GM19099 (cell line): Measurements from ENCODE around the gene PTPRN2.

ENCODE experiments used
- POLR2A ChIP-seq: IDR thresholded peaks from 3 replicates; pipeline ENCODE4 v1.6.1; 2011; ENCODE audit warnings: low read depth; ENCODE audit not compliant: insufficient read length; ENCODE audit errors: extremely low read depth

The PTPRN2 gene

DNA sequence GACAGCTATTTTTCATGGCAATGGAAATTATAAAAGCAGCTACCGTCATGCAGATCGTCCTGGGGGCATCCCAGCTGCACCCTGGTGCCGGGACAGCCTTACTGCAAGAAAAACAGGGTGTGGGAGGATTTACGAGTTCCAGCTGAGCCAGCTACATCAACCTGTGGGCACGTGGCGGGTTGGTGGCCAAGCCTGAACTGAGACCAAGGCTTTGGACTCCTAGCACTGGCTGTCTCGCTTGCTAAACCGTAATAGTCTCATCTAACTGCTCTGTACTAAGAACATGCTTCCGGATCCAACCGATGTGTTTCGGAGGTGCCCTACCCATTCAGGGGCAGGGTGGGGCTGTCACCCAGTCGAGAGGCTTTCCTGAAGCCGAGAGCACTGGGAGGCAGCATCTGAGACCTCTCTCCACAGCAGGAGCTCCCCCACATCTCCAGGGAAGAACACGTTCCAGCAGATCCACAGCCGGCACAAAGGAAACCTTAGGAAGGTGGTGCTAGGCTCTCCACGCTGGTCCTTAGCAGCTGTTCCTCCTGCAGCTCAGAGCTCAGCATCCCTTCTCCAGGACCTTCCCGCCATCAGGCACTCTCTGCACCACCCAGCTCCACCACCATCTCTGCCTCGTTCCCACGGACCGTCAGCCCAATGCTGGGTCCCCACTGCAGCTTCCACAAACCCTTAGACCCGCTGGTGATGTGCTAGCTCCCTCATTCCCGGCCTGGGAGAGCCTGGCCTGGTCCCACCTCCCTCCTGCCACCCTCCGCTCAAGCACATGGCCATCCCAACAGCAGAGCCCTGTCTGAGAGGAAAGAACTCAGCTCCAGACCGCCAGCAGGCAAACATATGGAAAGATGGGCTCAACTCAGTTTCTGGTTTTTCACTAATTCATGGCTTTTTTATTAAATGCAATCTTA lies 158.5 kb downstream of the PTPRN2 start:
- no peak for TF ChIP-seq POLR2A

DNA sequence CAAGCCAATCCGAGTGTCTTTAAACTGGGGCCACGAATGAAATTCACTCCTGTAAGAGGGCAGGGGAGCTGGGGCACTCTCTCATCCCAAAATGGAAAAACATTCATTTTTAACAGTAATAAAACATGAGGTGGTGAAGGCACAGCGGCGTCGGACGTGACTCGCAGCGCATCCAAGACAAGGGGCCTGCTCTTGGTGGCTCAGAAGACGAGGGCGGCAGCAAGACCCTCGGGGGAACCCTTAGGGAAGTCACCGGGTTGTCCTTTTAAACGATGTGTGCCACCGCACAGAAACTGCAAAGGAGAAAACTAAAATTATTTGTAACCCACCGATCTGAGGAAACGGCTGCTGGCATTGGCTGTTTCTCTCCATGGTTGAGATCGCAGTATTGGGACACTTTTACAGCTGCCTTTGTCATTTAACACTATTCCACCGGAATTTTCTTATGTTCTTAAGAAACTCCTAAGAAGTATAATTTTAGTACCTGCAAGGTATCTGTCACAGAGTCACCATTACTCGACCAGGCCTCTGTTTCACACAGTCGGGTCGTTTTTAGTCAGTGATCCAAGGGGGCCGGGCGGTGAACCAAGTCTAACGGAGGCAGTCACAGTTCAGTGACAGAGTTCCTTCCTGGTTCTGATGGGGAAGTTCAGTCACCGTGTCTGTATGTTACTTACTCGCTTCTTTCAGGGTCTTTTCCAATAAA lies 159.3 kb downstream of the PTPRN2 start:
- TF ChIP-seq POLR2A = no peak

DNA sequence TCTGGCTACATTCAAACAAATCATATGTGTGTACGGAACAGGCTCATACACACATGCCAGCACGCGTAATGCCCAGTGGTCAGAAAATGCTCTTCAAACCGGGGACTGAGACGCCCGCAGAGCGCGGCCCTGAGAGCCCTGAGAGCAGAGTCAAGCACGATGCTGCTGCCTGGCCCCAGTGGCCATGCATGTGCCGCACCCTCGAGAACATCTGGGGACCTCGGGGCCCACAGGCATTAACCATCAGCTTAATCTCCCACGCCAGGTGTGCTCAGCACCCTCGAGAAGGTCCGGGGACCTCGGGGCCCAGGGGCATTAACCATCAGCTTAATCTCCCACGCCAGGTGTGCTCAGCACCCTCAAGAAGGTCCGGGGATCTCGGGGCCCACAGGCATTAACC lies 163.1 kb downstream of the PTPRN2 start:
- no peak for TF ChIP-seq POLR2A

DNA sequence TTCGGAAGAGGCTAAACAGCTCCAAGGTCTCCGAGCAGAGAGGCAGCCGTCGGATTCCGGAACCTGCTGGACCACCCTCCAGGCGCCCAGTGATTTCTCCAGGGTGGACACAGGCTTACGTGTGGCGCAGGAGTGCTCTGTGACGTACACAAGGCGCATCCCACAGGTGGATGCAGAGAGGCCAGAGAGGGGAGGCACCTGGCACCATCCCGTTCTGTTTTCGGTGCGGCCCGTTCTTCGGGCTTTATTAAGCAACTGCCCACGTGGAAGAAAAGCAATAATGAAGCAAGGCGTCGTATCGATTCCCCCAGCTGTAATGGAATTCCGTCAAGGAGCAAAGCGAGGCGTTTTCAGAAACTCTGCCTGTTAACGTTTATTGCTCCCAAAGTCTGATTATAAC lies 163.6 kb downstream of the PTPRN2 start:
- TF ChIP-seq POLR2A = no peak

DNA sequence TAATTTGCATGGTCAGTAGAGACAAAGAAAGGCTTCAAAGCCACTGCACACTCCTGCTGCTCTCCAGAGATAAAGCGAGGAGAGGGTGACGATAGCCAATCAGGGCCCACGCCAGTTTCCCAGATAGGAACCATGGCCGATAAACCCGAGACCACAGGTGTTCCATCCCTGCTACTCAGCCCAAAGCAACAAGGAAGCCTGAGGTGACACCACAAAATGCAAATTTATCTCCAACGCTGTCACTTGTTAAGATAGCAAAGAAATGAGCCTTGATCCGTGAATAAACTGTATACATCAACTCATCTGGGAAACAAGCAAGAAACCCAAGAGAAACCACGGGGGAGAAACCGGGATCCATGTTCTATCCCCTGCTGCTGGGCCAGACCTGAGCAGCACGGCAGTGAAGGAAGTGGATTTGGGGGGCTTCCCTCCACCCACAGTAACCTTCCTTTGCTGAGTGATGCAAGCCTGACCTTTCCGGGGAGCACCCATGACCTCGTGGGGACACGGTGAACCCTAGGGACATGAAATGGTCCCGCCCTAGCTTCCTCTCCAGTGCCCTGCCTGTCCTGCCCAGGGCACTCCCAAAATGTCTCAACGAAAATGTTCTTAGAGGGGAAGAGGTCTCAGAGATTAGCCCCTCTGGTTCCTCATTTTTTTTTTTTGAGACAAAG lies 164.6 kb downstream of the PTPRN2 start:
- TF ChIP-seq POLR2A = no peak

DNA sequence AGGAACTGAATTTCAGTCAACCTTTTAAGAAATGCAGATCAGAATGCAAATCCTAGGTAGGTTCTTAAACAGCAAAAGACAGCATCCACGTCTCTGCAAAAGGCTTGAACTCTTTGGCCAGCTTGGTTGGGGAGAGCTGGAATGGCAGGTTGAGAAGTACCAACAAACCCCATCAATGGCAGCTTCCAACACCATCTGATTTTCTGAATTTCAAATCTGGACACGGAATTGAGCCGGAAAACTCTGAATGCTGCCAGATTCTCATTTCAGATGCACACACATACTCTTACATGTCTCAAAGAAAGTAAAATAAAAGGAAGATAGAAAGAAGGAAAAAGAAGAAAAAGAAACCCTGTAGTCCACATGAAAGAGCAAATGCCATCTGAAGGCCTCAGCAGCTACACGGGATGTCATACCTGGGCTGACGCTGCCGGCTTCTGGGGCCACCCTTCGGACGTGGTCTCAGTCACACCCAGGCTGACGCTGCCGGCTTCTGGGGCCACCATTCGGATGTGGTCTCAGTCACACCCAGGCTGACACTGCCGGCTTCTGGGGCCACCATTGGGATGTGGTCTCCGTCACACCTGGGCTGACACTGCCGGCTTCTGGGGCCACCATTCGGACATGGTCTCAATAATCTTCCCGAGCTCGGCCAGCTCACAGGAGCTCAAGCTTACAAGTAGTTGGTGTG lies 165.3 kb downstream of the PTPRN2 start:
- TF ChIP-seq POLR2A = no peak

DNA sequence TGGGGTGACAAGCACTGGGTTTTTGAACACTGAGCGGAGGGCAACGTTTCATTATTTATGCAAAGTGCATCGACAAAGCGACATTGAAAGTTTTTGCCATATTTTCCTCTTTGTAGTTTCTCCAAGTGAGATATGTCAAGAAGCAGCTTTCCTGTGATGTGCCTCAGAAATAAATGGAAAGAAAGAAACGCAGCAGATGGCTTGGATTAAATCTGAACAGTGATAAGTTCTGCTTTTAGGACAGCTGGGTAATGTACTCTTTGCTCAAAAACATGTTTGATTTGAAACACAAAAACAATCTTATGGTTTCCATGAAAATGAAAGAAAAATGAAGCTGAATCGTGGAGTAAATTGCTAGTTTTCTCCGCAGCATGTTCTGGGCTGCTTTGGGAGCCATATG lies 166.3 kb downstream of the PTPRN2 start:
- no peak for TF ChIP-seq POLR2A

DNA sequence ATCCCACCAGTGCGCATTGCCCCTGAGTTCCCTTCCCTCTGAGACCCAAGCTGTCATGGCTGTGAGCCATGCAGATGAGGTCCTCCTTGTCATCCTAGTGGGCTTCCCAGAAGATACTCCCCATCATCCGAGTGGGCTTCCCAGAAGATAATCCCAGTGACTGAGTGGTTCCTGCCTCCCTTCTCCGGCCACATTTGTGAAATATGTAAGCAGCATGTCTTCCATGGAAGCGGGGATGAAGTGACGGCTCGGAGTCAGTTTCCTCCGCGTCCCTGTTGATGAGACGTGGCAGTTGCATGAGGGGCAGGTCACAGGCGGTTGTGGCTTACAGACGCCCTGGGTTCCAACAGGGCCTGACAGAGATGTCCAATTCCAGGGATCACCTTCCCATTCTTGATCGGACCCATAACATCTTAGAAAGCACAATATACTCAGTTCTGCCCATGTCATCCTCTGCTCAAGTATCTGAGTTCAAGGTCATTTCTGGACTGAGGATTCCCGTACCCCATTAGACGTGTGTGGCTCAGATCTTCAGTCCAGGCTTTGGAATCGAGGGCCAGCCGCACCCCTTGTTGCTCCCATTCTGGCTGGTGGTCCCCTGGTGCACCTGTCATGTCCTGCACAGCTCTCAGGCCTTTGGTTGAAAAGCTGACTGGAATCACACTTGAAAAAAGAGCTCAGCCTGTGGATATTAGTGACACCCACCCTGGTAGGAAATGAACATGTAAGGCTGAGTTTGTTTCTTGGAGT lies 166.9 kb downstream of the PTPRN2 start:
- no peak for TF ChIP-seq POLR2A

DNA sequence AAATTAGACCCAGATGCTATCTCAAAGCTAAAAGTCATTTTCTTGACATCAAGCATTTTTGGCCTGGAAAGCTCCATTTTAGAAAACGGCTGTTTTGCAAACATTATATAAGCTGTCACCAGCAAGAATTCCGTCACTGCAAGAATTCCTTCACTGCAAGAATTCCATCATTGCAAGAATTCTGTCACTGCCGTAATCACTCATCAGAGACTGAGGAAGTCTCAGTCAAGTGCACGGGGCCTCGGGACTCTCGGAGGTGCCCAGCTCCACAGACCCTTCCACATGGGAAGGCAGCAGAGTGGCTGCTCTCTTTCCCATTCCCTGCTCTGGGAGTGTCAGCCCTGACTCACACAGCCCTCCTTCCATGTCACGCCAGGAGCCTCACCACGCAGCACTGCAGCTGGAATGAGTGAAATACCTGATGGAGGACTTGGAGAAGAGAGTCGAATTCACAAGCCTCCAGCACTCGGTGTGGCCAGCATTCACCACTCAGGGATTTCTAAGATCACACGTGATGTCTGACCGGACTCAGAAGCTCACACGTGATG lies 168.3 kb downstream of the PTPRN2 start:
- TF ChIP-seq POLR2A = no peak

DNA sequence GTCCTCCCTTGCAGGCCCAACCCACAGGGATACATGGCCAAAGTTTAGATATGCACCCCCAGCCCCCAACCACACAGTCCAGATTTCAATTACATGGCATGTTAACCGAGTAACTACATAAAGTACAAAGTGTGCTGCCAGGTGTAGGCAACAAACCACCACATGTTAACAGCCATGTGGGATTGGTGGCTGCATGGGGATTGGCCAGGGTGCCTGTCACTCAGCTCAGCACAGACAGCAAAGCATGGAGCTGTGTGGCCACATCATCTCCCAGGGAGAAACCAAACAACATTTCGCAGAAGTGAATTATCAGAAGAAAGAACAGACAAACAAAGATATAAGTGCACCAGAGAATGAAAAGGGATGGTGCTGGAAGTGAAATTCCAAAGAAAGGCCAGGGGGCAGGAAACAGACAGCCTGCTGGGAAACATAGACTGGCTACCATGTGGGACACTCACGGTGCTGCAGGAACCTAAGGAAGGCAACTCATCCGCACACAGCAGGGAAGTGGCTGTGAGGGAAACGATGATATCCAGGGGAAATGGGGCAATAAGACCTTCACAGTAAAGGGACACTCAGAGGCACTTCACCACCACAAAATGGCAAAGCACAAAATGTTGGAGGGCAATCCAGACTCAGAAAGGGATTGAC lies 171.2 kb downstream of the PTPRN2 start:
- TF ChIP-seq POLR2A = no peak

DNA sequence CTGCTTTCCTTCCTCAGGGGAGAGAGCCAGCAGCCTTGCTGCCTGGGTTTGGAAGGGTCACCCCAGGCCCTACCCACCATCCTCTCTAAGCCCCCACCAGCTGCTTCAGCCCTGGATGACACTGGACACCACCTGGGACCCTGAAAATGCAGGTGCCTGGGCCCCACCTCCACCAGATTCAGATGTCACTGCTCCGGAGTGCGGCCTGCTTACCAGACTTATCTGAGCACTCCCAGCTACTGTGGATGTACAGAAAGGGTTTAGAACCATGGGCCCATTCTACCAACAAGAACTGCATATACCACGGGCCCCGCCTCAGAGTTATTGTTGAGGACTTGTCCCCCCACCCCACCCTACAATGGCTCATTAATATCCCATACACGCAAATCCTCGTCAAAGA lies 172.3 kb downstream of the PTPRN2 start:
- TF ChIP-seq POLR2A = no peak

DNA sequence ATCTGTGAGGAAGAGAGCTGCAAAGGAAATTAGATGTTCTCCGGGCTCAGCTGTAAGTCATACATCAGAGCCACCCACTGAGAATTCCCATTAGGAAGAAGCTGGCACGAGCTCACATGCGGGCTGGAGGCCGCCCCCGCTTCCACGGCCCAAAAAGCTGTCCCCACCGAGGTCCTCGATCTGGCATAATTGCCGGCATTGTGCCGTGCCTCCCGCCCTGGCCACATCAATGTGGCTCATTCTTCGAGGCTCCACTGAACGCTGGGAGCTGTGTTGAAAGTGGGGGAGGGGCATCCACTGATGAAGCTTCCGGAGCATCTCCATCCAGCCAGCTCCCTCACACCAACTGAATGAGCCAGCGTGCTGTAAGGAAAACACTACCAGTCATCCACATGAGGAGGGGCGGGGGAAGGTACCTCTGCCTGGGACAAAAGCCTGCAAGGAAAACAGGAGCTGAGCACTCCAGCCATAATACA lies 173.1 kb downstream of the PTPRN2 start:
- TF ChIP-seq POLR2A = no peak

DNA sequence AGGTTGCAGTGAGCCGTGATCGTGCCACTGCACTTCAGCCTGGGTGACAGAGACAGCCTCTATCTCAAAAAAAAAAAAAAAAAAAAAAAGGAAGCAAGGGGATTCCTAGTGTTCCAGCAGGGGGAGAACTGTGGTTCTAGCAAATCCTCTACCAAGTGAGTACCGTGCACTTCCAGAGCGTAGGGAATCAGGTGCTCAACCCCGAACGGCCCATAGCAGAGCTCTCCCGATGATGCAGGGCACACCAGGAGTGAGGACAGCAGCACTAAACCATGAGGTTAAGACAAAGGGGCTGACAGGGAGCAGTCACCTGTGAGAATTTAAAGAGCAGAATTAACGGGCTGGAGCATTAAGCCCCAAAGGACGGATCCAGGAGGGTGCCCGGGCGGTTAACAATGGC lies 173.6 kb downstream of the PTPRN2 start:
- TF ChIP-seq POLR2A = no peak
